GM11168 (cell line): ENCODE data around the gene ARPIN.
"Not testable (repeated sequence)": the region's sequence is repeated elsewhere in the genome, so short reads cannot be mapped to it uniquely, and the experiment has no call there.

Source experiments
- in situ Hi-C: fragments of 300-500 bp; cut with MboI; formaldehyde crosslinking; loops from one replicate; pipeline ENCODE4 v1.12.0; 2022; ENCODE audit warnings: low sequenced_read_pairs; ENCODE audit not compliant: unreplicated experiment

Gene ARPIN

GRCh38 chr15:89883518-89883917, 29.2 kb downstream of the ARPIN start:
- in situ Hi-C loops = no loop called here

- in situ Hi-C loops = no loop called here
Observed at GRCh38 chr15:89880727-89881126, 32.0 kb downstream of the ARPIN start.

GRCh38 chr15:89878323-89878722, 34.4 kb downstream of the ARPIN start:
- in situ Hi-C loops = no loop called here

GRCh38 chr15:89877083-89877425, 35.7 kb downstream of the ARPIN start:
- in situ Hi-C loops = no loop called here

GRCh38 chr15:89876396-89877082, 36.2 kb downstream of the ARPIN start:
- in situ Hi-C loops = no loop called here

GRCh38 chr15:89875741-89876140, 37.0 kb downstream of the ARPIN start:
- in situ Hi-C loops = no loop called here

GRCh38 chr15:89874926-89875564, 37.7 kb downstream of the ARPIN start:
- in situ Hi-C loops = loop anchor here (5.0 kb wide), 1 partner anchor 123 kb away; the partner anchor contains the start of gene MESP1

- in situ Hi-C loops = loop anchor here (5.0 kb wide), 1 partner anchor 118 kb away; the partner anchor contains the start of gene MESP1
Observed at GRCh38 chr15:89870688-89871288, 42.0 kb downstream of the ARPIN start.

- in situ Hi-C loops = loop anchor here (5.0 kb wide), 1 partner anchor 118 kb away; the partner anchor contains the start of gene MESP1
Observed at GRCh38 chr15:89870006-89870405, 42.7 kb downstream of the ARPIN start.

- in situ Hi-C loops = not testable (repeated sequence)
Observed at GRCh38 chr15:89869490-89869889, 43.3 kb downstream of the ARPIN start.

- in situ Hi-C loops = no loop called here
Observed at GRCh38 chr15:89864958-89865739, 47.6 kb downstream of the ARPIN start.

- in situ Hi-C loops = no loop called here
Observed at GRCh38 chr15:89863918-89864317, 48.8 kb downstream of the ARPIN start.

GRCh38 chr15:89860891-89861290, 51.9 kb downstream of the ARPIN start:
- in situ Hi-C loops = no loop called here

- in situ Hi-C loops = no loop called here
Observed at GRCh38 chr15:89860431-89860830, 52.3 kb downstream of the ARPIN start.

- in situ Hi-C loops = no loop called here
Observed at GRCh38 chr15:89858661-89859458, 53.9 kb downstream of the ARPIN start.

GRCh38 chr15:89857673-89858072, 55.1 kb downstream of the ARPIN start:
- in situ Hi-C loops = no loop called here

GRCh38 chr15:89855948-89856347, 56.8 kb downstream of the ARPIN start:
- in situ Hi-C loops = no loop called here

GRCh38 chr15:89854863-89855262, 57.9 kb downstream of the ARPIN start:
- in situ Hi-C loops = not testable (repeated sequence)

GRCh38 chr15:89852342-89852995, 60.3 kb downstream of the ARPIN start:
- in situ Hi-C loops = no loop called here
